ENCODE results near the gene VAPA.

GRCh38 chr18:9878095-9878494, 35.7 kb upstream of the VAPA start:
- no peak for TF ChIP-seq EZH2 (IDR thresholded peaks at IDR 0.05; ENCODE audit: borderline replicate concordance, low read length)
- no peak for TF ChIP-seq CTCF (IDR thresholded peaks at IDR 0.05; ENCODE audit: low read length)

All from OCI-LY1 (cell line).